Neural crest cell (in vitro differentiated cells): Measurements from ENCODE around the gene OR52L1. TPM values are rescaled to one million over a fixed set of nuclear protein-coding genes. Genes with fewer than 3 reads are reported as not detected.

ENCODE experiments used
- DNase-seq: peaks from one replicate; pipeline ENCODE4 v3.0.0; 2021; ENCODE audit warnings: low read depth, mixed read lengths, low spot score
- H3K27ac Mint-ChIP-seq: one replicate; pipeline ENCODE4 v1.8.0; 2021; ENCODE audit warnings: mild to moderate bottlenecking, mixed read lengths; ENCODE audit not compliant: unreplicated experiment
- H3K27me3 Mint-ChIP-seq: 2 replicates; pipeline ENCODE4 v1.8.0; 2021; ENCODE audit warnings: low read depth, mild to moderate bottlenecking, mixed read lengths
- H3K36me3 Mint-ChIP-seq: 2 replicates; pipeline ENCODE4 v1.8.0; 2021; ENCODE audit warnings: low read depth, mild to moderate bottlenecking, mixed read lengths
- H3K4me1 Mint-ChIP-seq: 2 replicates; pipeline ENCODE4 v1.8.0; 2021; ENCODE audit warnings: mixed read lengths
- H3K4me3 Mint-ChIP-seq: one replicate; pipeline ENCODE4 v1.8.0; 2021; ENCODE audit warnings: mild to moderate bottlenecking, mixed read lengths
- H3K9me3 Mint-ChIP-seq: 2 replicates; pipeline ENCODE4 v1.8.0; 2021; ENCODE audit warnings: mixed read lengths
- CTCF ChIP-seq: fragments of 200-600 bp; sonication (generic); conservative IDR thresholded peaks from 2 replicates; pipeline ENCODE4 v1.5.0; 2021; ENCODE audit warnings: antibody characterized with exemption, mild to moderate bottlenecking
- total RNA-seq: library from RNA; stranded (reverse); gene quantifications from 2 replicates; pipeline ENCODE4 v1.2.1, GENCODE V29; 2021

The OR52L1 gene
- total RNA-seq, 1 donor from 2014 or later: 0.30 TPM

GRCh38 chr11:6013042-6013441, 26.3 kb upstream of the OR52L1 start:
- peaks cover 3% of the 10 kb centered on the region for H3K9me3 Mint-ChIP-seq
- no peak for TF ChIP-seq CTCF
- no peaks in the 10 kb centered on the region for H3K36me3 Mint-ChIP-seq
- H3K27me3 Mint-ChIP-seq: peaks cover 7% of the 10 kb centered on the region
- no peak overlapping the region for H3K27ac Mint-ChIP-seq
- no peak for DNase-seq
- H3K4me1 Mint-ChIP-seq: no peaks in the 10 kb centered on the region
- no peak overlapping the region for H3K4me3 Mint-ChIP-seq

- Mint-ChIP-seq H3K9me3 (peaks cover 3% of the 10 kb centered on the region), H3K4me1 (no peaks in the 10 kb centered on the region), H3K36me3 (no peaks in the 10 kb centered on the region), H3K27ac (no peak overlapping the region), H3K4me3 (no peak overlapping the region), H3K27me3 (peaks cover 8% of the 10 kb centered on the region)
- DNase-seq: no peak
- no peak for TF ChIP-seq CTCF
Observed at GRCh38 chr11:6012035-6012668, 25.4 kb upstream of the OR52L1 start.

- peaks cover 17% of the 10 kb centered on the region for H3K27me3 Mint-ChIP-seq
- TF ChIP-seq CTCF: no peak
- no peaks in the 10 kb centered on the region for H3K4me1 Mint-ChIP-seq
- H3K9me3 Mint-ChIP-seq: no peaks in the 10 kb centered on the region
- DNase-seq: no peak
- H3K36me3 Mint-ChIP-seq: no peaks in the 10 kb centered on the region
- no peak within 1 kb of the TSS for H3K27ac Mint-ChIP-seq
- no peak within 1 kb of the TSS for H3K4me3 Mint-ChIP-seq
Observed at GRCh38 chr11:6006846-6007245, 20.1 kb upstream of the OR52L1 start, which contains the start of gene OR56A4. OR56A4 (minus strand) TSS chr11:6006946; CDS start chr11:6002992, 3,954 bp downstream.

- H3K36me3 Mint-ChIP-seq: no peaks in the 10 kb centered on the region
- no peak overlapping the region for H3K4me3 Mint-ChIP-seq
- H3K9me3 Mint-ChIP-seq: no peaks in the 10 kb centered on the region
- no peak for DNase-seq
- no peak overlapping the region for H3K27ac Mint-ChIP-seq
- no peaks in the 10 kb centered on the region for H3K4me1 Mint-ChIP-seq
- TF ChIP-seq CTCF: no peak
- H3K27me3 Mint-ChIP-seq: peaks cover 17% of the 10 kb centered on the region
Observed at GRCh38 chr11:6006395-6006794, 19.6 kb upstream of the OR52L1 start.

GRCh38 chr11:6002202-6002699, 15.5 kb upstream of the OR52L1 start:
- H3K4me1 Mint-ChIP-seq: no peaks in the 10 kb centered on the region

More at GRCh38 chr11:6002202-6002699, 15.5 kb upstream of the OR52L1 start:
- Mint-ChIP-seq H3K27me3 (peaks cover 14% of the 10 kb centered on the region), H3K27ac (peak overlapping the region; percentile 13), H3K36me3 (no peaks in the 10 kb centered on the region), H3K9me3 (no peaks in the 10 kb centered on the region), H3K4me3 (no peak overlapping the region)
- no peak for TF ChIP-seq CTCF
- DNase-seq: no peak
